Fibroblast of peridontal ligament (primary cell): Measurements from ENCODE around the gene ROR1.
"Not testable (repeated sequence)": the region's sequence is repeated elsewhere in the genome, so short reads cannot be mapped to it uniquely, and the experiment has no call there.

Experiments used
- DNase-seq: peaks from one replicate; pipeline ENCODE4 v3.0.0-alpha.2; 2010; ENCODE audit errors: extremely low read depth

Gene ROR1

GRCh38 chr1:63758791-63759190 is 15.0 kb upstream of the ROR1 start:
- no peak for DNase-seq

GRCh38 chr1:63759778-63760177 is 14.0 kb upstream of the ROR1 start:
- DNase-seq = no peak

GRCh38 chr1:63770381-63770780 is 3.4 kb upstream of the ROR1 start:
- no peak for DNase-seq

GRCh38 chr1:63772201-63772600 is 1.6 kb upstream of the ROR1 start:
- no peak for DNase-seq

- DNase-seq = no peak
Measured at GRCh38 chr1:63772876-63773275, 941 bp upstream of the ROR1 start.

- peak; percentile 15 for DNase-seq
Measured at GRCh38 chr1:63773496-63773814, 362 bp upstream of the ROR1 start.

- peak; percentile 40 for DNase-seq
Measured at GRCh38 chr1:63774617-63775417, 1.0 kb downstream of the ROR1 start.

- DNase-seq = peak; percentile 25
Measured at GRCh38 chr1:63775418-63776127, 1.8 kb downstream of the ROR1 start.

- DNase-seq = no peak
Measured at GRCh38 chr1:63777286-63777685, 3.5 kb downstream of the ROR1 start.

GRCh38 chr1:63777965-63778880 is 4.4 kb downstream of the ROR1 start:
- no peak for DNase-seq

- DNase-seq = peak; percentile 85
Measured at GRCh38 chr1:63779338-63780211, 5.8 kb downstream of the ROR1 start.

GRCh38 chr1:63780565-63780964 is 6.7 kb downstream of the ROR1 start:
- DNase-seq = no peak

- no peak for DNase-seq
Measured at GRCh38 chr1:63782982-63783381, 9.2 kb downstream of the ROR1 start.

- DNase-seq = no peak
Measured at GRCh38 chr1:63784083-63784482, 10.3 kb downstream of the ROR1 start.

- DNase-seq = no peak
Measured at GRCh38 chr1:63784489-63785390, 10.9 kb downstream of the ROR1 start.

GRCh38 chr1:63787270-63787669 is 13.5 kb downstream of the ROR1 start:
- not testable (repeated sequence) for DNase-seq

GRCh38 chr1:63787875-63788274 is 14.1 kb downstream of the ROR1 start:
- no peak for DNase-seq

GRCh38 chr1:63789856-63790605 is 16.2 kb downstream of the ROR1 start:
- no peak for DNase-seq

GRCh38 chr1:63790989-63791388 is 17.2 kb downstream of the ROR1 start:
- DNase-seq = no peak

GRCh38 chr1:63792152-63792551 is 18.3 kb downstream of the ROR1 start:
- no peak for DNase-seq
